NCI-H82 treated with DMSO at 0.1 percent for 48 hours (cell line): ENCODE measurements around the gene MAPT.

Experiments
- DNase-seq: peaks from one replicate; lab custom pipeline; 2025; ENCODE audit not compliant: unreplicated experiment; lab: John Stamatoyannopoulos, UW

Gene MAPT

GRCh38 chr17:46044286-46044928 is 150.1 kb downstream of the MAPT start:
- peak; percentile 97 for DNase-seq

GRCh38 chr17:46044989-46045388 is 150.6 kb downstream of the MAPT start:
- DNase-seq = no peak

- no peak for DNase-seq
Observed at GRCh38 chr17:46045639-46046038, 151.3 kb downstream of the MAPT start.

- no peak for DNase-seq
Observed at GRCh38 chr17:46046957-46047356, 152.6 kb downstream of the MAPT start.

- no peak for DNase-seq
Observed at GRCh38 chr17:46047398-46047797, 153.0 kb downstream of the MAPT start.

- no peak for DNase-seq
Observed at GRCh38 chr17:46047856-46048255, 153.5 kb downstream of the MAPT start.

- no peak for DNase-seq
Observed at GRCh38 chr17:46049656-46050055, 155.3 kb downstream of the MAPT start.

GRCh38 chr17:46053911-46054534 is 159.7 kb downstream of the MAPT start:
- DNase-seq = no peak

- no peak for DNase-seq
Observed at GRCh38 chr17:46056800-46057304, 162.5 kb downstream of the MAPT start.

GRCh38 chr17:46057366-46057765 is 163.0 kb downstream of the MAPT start:
- DNase-seq = no peak

- DNase-seq = no peak
Observed at GRCh38 chr17:46059486-46059885, 165.1 kb downstream of the MAPT start.

GRCh38 chr17:46060461-46060860 is 166.1 kb downstream of the MAPT start:
- DNase-seq = no peak

- peak; percentile 28 for DNase-seq
Observed at GRCh38 chr17:46061435-46061834, 167.1 kb downstream of the MAPT start.

- no peak for DNase-seq
Observed at GRCh38 chr17:46063241-46063640, 168.9 kb downstream of the MAPT start.

- no peak for DNase-seq
Observed at GRCh38 chr17:46064460-46064859, 170.1 kb downstream of the MAPT start.

- peak; percentile 88 for DNase-seq
Observed at GRCh38 chr17:46071796-46072195, 177.4 kb downstream of the MAPT start.

- no peak for DNase-seq
Observed at GRCh38 chr17:46072998-46073397, 178.6 kb downstream of the MAPT start.

GRCh38 chr17:46074540-46074939 is 180.2 kb downstream of the MAPT start:
- DNase-seq = no peak
